Keratinocyte (primary cell): ENCODE results near the gene FAM180B. TPM values are rescaled to one million over a fixed set of nuclear protein-coding genes. Genes with fewer than 3 reads are reported as not detected.

Source experiments
- DNase-seq: peaks from one replicate; pipeline ENCODE4 v3.0.0-alpha.2; 2011; ENCODE audit warnings: low read depth, missing footprints, low spot score
- FAIRE-seq: peaks from 2 replicates; lab custom pipeline; 2011; peaks lifted over from hg19 to GRCh38; lab: Jason Lieb, UNC
- H2AFZ ChIP-seq: 2 replicates; pipeline ENCODE4 v1.6.0; 2012; ENCODE audit warnings: low read length, control low read depth, inconsistent platforms; ENCODE audit not compliant: control insufficient read depth
- H3K27ac ChIP-seq: 2 replicates; pipeline ENCODE4 v1.5.1; 2011; ENCODE audit warnings: low read length; ENCODE audit not compliant: control insufficient read depth, insufficient read depth
- H3K27me3 ChIP-seq: 3 replicates; pipeline ENCODE4 v1.6.0; 2011; ENCODE audit warnings: low read length; ENCODE audit not compliant: control insufficient read depth, insufficient read depth; ENCODE audit errors: extremely low read depth
- H3K36me3 ChIP-seq, 2 experiments: 2 replicates in 1 of 2; 3 replicates in 1 of 2; pipeline ENCODE4 v1.5.1; 2011; ENCODE audit warnings: low read length in 2 of 2, mild to moderate bottlenecking in 1 of 2; ENCODE audit not compliant: control insufficient read depth in 2 of 2, insufficient read depth in 2 of 2; ENCODE audit errors: extremely low read depth in 1 of 2
- H3K4me1 ChIP-seq: 3 replicates; pipeline ENCODE4 v1.5.1; 2011; ENCODE audit warnings: low read length; ENCODE audit not compliant: control insufficient read depth, insufficient read depth; ENCODE audit errors: extremely low read depth
- H3K4me2 ChIP-seq: 3 replicates; pipeline ENCODE4 v1.6.0; 2011; ENCODE audit warnings: low read depth, low read length; ENCODE audit not compliant: control insufficient read depth, insufficient read depth; ENCODE audit errors: extremely low read depth
- H3K4me3 ChIP-seq, 3 experiments: fragments of 200-600 bp in 1 of 3; sonication (generic) in 1 of 3; 2 replicates in 2 of 3; 3 replicates in 1 of 3; pipeline ENCODE4 v1.5.1; 2011 to 2016; ENCODE audit warnings: low read length in 3 of 3, mild to moderate bottlenecking in 3 of 3, control low read depth in 2 of 3, inconsistent platforms in 1 of 3, low read depth in 1 of 3, mixed read lengths in 1 of 3, mixed run types in 1 of 3, moderate library complexity in 1 of 3; ENCODE audit not compliant: control insufficient read depth in 2 of 3, insufficient read depth in 2 of 3; ENCODE audit errors: extremely low read depth in 1 of 3
- H3K79me2 ChIP-seq: 2 replicates; pipeline ENCODE4 v1.6.0; 2012; ENCODE audit warnings: low read length; ENCODE audit not compliant: control insufficient read depth, insufficient read depth
- H3K9ac ChIP-seq: 3 replicates; pipeline ENCODE4 v1.6.0; 2011; ENCODE audit warnings: low read length; ENCODE audit not compliant: control insufficient read depth, insufficient read depth; ENCODE audit errors: extremely low read depth
- H3K9me1 ChIP-seq: 3 replicates; pipeline ENCODE4 v1.6.0; 2011; ENCODE audit warnings: low read length; ENCODE audit not compliant: control insufficient read depth, insufficient read depth; ENCODE audit errors: extremely low read depth
- H3K9me3 ChIP-seq: 2 replicates; pipeline ENCODE4 v1.5.1; 2012; ENCODE audit warnings: low read depth, low read length; ENCODE audit not compliant: control insufficient read depth
- H4K20me1 ChIP-seq: 3 replicates; pipeline ENCODE4 v1.6.0; 2011; ENCODE audit warnings: low read length; ENCODE audit not compliant: control insufficient read depth, insufficient read depth; ENCODE audit errors: extremely low read depth
- EZH2 ChIP-seq: IDR thresholded peaks from one replicate; pipeline ENCODE4 v1.6.1; 2012; ENCODE audit warnings: inconsistent platforms, mild to moderate bottlenecking, low read length, moderate library complexity
- dilution Hi-C: fragments of 300-500 bp; cut with MboI; formaldehyde crosslinking; loops from one replicate; pipeline ENCODE4 v1.7.0; 2020; ENCODE audit warnings: low sequenced_read_pairs; ENCODE audit not compliant: extremely low pct_ligation_motif_present
- polyA plus RNA-seq, 5 experiments: library from polyadenylated mRNA; depleted of rRNA in 3 of 5; stranded (reverse) in 3 of 5; stranded (forward) in 1 of 5; unstranded in 1 of 5; fragments of >200 nt; gene quantifications; 1 replicate in 1 of 5; 2 replicates in 3 of 5; 3 replicates in 1 of 5; pipeline versions ENCODE4 v1.2.1 to v1.2.3, GENCODE V29; 2011 to 2012; ENCODE audit warnings: missing spikeins in 2 of 5, low read depth in 1 of 5, low replicate concordance in 1 of 5
- TF ChIP-seq, protein P1 (sequence below), 3 experiments: IDR thresholded peaks in 1 of 3; conservative IDR thresholded peaks in 1 of 3; optimal IDR thresholded peaks in 1 of 3; 2 replicates in 2 of 3; 3 replicates in 1 of 3; pipeline versions ENCODE3 to v1.5.1; 2011; ENCODE audit warnings: low read length in 3 of 3, mild to moderate bottlenecking in 3 of 3, moderate library complexity in 2 of 3, control low read depth in 1 of 3, inconsistent platforms in 1 of 3; ENCODE audit not compliant: insufficient read depth in 2 of 3; ENCODE audit errors: extremely low read depth in 1 of 3

FAM180B gene
- polyA plus RNA-seq, 1 donor (not counting 4 experiments of a cell fraction or from before 2014, with no cell fraction given): not detected

DNA sequence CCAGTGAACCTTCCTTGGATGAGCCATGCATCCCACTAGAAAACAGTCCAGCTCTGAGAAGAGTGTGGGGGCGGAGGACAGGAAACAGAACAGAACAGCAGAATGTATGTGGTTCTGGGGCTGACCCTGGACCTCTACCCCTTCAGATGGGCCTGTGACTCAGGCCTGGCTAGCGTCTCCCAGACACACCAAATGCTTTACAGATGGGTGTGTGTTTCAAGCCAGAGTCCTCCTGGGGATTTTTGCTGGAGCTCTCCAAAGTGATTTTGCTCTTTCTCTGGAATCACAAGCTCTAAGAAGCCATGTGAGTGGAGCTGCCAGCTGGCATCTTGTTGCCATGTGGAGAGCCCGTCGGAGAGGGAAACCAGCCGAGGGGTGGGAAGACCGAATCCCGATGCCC, 20.9 kb downstream of the FAM180B start:
- Histone ChIP-seq H3K9me3 (no peaks in the 10 kb centered on the region), H3K9ac (no peak overlapping the region), H3K4me3 (no peak overlapping the region), H3K27me3 (no peaks in the 10 kb centered on the region), H3K4me2 (no peak overlapping the region), H4K20me1 (no peaks in the 10 kb centered on the region), H3K36me3 (no peaks in the 10 kb centered on the region), H3K27ac (no peak overlapping the region), H2AFZ (no peak overlapping the region), H3K4me1 (no peaks in the 10 kb centered on the region), H3K79me2 (no peaks in the 10 kb centered on the region), H3K9me1 (no peaks in the 10 kb centered on the region)
- no peak for TF ChIP-seq EZH2
- TF ChIP-seq, protein P1, sequence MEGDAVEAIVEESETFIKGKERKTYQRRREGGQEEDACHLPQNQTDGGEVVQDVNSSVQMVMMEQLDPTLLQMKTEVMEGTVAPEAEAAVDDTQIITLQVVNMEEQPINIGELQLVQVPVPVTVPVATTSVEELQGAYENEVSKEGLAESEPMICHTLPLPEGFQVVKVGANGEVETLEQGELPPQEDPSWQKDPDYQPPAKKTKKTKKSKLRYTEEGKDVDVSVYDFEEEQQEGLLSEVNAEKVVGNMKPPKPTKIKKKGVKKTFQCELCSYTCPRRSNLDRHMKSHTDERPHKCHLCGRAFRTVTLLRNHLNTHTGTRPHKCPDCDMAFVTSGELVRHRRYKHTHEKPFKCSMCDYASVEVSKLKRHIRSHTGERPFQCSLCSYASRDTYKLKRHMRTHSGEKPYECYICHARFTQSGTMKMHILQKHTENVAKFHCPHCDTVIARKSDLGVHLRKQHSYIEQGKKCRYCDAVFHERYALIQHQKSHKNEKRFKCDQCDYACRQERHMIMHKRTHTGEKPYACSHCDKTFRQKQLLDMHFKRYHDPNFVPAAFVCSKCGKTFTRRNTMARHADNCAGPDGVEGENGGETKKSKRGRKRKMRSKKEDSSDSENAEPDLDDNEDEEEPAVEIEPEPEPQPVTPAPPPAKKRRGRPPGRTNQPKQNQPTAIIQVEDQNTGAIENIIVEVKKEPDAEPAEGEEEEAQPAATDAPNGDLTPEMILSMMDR (optimal IDR thresholded peaks at IDR 0.05 in 1 of 3, IDR thresholded peaks at IDR 0.05 in 1 of 3, conservative IDR thresholded peaks at IDR 0.05 in 1 of 3; ENCODE audit: extremely low read depth in 1 of 3, insufficient read depth in 2 of 3, low read length in 3 of 3): no peak
- DNase-seq (no peak), FAIRE-seq (no peak)
- dilution Hi-C loops: no loop called here

DNA sequence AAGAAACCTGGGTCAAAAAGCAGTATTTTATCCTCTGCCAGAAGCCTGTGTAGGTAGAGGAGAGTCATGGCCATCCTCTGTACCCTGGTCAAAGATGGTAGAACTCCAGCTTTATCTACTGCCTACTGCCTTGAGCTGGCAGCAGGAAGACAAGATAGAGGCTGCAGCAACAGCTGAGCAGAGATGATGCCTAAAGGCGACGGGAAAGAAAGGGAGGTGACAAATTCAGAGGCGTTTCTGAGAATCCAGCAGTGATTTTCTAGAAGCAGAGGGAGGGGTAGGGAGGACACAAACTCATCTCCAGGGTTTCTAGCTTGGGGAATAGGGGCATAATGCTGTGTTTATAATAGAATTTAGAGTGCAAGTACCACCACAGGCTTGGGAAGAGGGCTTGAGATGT, 23.2 kb downstream of the FAM180B start:
- Histone ChIP-seq H3K79me2 (no peaks in the 10 kb centered on the region), H3K4me3 (no peak overlapping the region), H3K27me3 (no peaks in the 10 kb centered on the region), H4K20me1 (no peaks in the 10 kb centered on the region), H3K27ac (no peak overlapping the region), H3K9me3 (no peaks in the 10 kb centered on the region), H3K9ac (no peak overlapping the region), H2AFZ (no peak overlapping the region), H3K4me2 (no peak overlapping the region), H3K9me1 (no peaks in the 10 kb centered on the region), H3K4me1 (no peaks in the 10 kb centered on the region), H3K36me3 (no peaks in the 10 kb centered on the region)
- FAIRE-seq: no peak
- TF ChIP-seq, protein P1 (optimal IDR thresholded peaks at IDR 0.05 in 1 of 3, IDR thresholded peaks at IDR 0.05 in 1 of 3, conservative IDR thresholded peaks at IDR 0.05 in 1 of 3; ENCODE audit: extremely low read depth in 1 of 3, insufficient read depth in 2 of 3, low read length in 3 of 3): no peak
- no peak for TF ChIP-seq EZH2
- DNase-seq: no peak
- dilution Hi-C loops: no loop called here
